Measurements from ENCODE around the gene GSKIP.

GRCh38 chr14:96359959-96360358, 3.4 kb upstream of the GSKIP start:
- TF ChIP-seq EZH2phosphoT487 (IDR thresholded peaks at IDR 0.05; ENCODE audit: insufficient read depth, low read depth) (no peak), EZH2 (IDR thresholded peaks at IDR 0.05; ENCODE audit: insufficient read depth, poor library complexity, severe bottlenecking) (no peak)
